Thoracic aorta (tissue), 2 donors: ENCODE measurements around the gene RASAL2. TPM values are rescaled to one million over a fixed set of nuclear protein-coding genes. Genes with fewer than 3 reads are reported as not detected.

ENCODE experiments used
- ATAC-seq: fragments of 150-250 bp; one replicate; pipeline ENCODE4 v1.8.0; 2017; ENCODE audit warnings: low read depth; ENCODE audit not compliant: insufficient number of reproducible peaks, low FRiP score
- DNase-seq: peaks from one replicate; pipeline ENCODE4 v3.0.0-alpha.2; 2020; ENCODE audit warnings: low spot score
- H3K27ac ChIP-seq, 2 donors: fragments of 200-600 bp; sonication (generic); 1 replicate in 1 of 2; 2 replicates in 1 of 2; pipeline ENCODE4 v1.5.1; 2016; ENCODE audit warnings: mild to moderate bottlenecking in 2 of 2, moderate library complexity in 2 of 2
- H3K27me3 ChIP-seq: fragments of 200-600 bp; sonication (generic); replicated peaks from 2 replicates; pipeline ENCODE4 v1.6.0; 2016; ENCODE audit warnings: mild to moderate bottlenecking; ENCODE audit not compliant: insufficient read depth
- H3K36me3 ChIP-seq: fragments of 200-600 bp; sonication (generic); one replicate; pipeline ENCODE4 v1.5.1; 2016
- H3K4me1 ChIP-seq, 2 donors: fragments of 200-600 bp; sonication (generic); 1 replicate in 1 of 2; 2 replicates in 1 of 2; pipeline versions ENCODE4 v1.5.1 to v1.6.0; 2016; ENCODE audit warnings: low read depth in 2 of 2, mild to moderate bottlenecking in 1 of 2; ENCODE audit not compliant: control insufficient read depth in 1 of 2
- H3K4me3 ChIP-seq: fragments of 200-600 bp; sonication (generic); 2 replicates; pipeline ENCODE4 v1.5.1; 2016; ENCODE audit warnings: mild to moderate bottlenecking
- H3K9me3 ChIP-seq: fragments of 200-600 bp; sonication (generic); 2 replicates; pipeline ENCODE4 v1.5.1; 2016
- total RNA-seq, 2 donors: library from RNA; depleted of rRNA; stranded (reverse); fragments of >200 nt; gene quantifications; one replicate each; pipeline versions ENCODE4 v1.1.0 to v1.2.3, GENCODE V29; 2016
- TF ChIP-seq, protein P1 (sequence below): fragments of 200-600 bp; sonication (generic); IDR thresholded peaks from one replicate; pipeline ENCODE4 v1.5.1; 2019; ENCODE audit warnings: antibody characterized with exemption

Gene RASAL2
- total RNA-seq, 2 donors from 2014 or later = 38.0 to 45.1 TPM

DNA sequence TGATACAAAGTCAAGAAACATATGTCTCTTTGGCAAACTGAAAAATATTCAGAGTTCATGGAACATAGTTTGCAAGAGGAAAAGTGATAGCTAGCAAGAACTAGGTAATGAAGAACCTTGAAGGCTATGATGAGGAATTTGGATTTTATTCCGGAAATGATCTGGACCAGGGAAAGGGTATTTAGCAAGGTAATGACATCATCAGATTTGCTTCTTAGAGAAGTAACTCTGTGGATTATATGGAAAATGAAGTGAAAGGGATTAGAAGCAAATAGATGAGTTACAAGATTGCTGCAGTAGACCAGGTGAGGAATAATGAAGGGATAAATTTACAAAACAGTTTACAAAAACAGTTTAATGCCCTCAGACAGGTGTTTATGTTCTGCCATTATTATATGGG lies 197.3 kb downstream of the RASAL2 start:
- Histone ChIP-seq H3K27me3 (no peaks in the 10 kb centered on the region), H3K27ac (no peak overlapping the region), H3K36me3 (no peaks in the 10 kb centered on the region), H3K4me1 (no peaks in the 10 kb centered on the region), H3K9me3 (no peaks in the 10 kb centered on the region), H3K4me3 (no peak overlapping the region)
- ATAC-seq = no peak
- TF ChIP-seq, protein P1, sequence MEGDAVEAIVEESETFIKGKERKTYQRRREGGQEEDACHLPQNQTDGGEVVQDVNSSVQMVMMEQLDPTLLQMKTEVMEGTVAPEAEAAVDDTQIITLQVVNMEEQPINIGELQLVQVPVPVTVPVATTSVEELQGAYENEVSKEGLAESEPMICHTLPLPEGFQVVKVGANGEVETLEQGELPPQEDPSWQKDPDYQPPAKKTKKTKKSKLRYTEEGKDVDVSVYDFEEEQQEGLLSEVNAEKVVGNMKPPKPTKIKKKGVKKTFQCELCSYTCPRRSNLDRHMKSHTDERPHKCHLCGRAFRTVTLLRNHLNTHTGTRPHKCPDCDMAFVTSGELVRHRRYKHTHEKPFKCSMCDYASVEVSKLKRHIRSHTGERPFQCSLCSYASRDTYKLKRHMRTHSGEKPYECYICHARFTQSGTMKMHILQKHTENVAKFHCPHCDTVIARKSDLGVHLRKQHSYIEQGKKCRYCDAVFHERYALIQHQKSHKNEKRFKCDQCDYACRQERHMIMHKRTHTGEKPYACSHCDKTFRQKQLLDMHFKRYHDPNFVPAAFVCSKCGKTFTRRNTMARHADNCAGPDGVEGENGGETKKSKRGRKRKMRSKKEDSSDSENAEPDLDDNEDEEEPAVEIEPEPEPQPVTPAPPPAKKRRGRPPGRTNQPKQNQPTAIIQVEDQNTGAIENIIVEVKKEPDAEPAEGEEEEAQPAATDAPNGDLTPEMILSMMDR = no peak
- no peak for DNase-seq

DNA sequence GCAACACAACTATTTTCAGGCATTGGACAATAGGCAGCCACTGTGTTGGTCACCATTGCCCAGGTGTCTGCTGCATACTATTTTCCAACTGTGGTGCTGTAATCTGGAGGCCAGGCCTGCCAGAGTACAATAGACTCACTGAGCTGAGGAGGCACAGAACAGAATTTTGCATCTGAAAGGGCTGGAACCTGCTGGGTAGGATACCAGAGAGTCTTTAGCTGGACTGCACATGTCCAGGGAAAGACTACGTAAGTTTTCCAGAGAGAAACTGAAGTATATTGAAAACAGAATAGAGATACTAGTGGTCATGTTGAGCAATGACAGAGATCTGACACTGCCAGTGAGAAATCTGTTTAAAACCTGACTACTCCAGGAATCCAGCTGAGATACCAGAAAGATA lies 200.8 kb downstream of the RASAL2 start:
- DNase-seq = no peak
- H3K4me3 ChIP-seq = no peak overlapping the region
- no peak overlapping the region for H3K27ac ChIP-seq
- no peaks in the 10 kb centered on the region for H3K27me3 ChIP-seq
- no peaks in the 10 kb centered on the region for H3K9me3 ChIP-seq
- ATAC-seq = no peak
- TF ChIP-seq, protein P1 = no peak
- no peaks in the 10 kb centered on the region for H3K36me3 ChIP-seq
- H3K4me1 ChIP-seq = no peaks in the 10 kb centered on the region

DNA sequence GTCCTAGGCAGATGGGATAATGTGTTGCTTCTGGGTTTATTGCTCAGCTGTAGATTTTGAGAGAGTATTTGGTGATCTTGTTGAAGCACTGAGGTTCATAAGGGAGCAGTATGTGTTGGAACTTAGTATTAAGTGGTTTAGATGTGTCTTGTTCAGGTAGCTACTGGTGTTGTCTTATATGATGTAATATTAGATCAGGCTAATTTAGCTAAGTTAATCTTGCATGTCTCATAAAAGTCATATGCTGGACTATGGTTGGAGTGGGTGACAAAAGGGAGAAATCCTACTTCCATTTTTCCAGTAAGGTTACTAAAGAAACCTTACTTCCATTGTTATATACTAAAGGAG lies 206.4 kb downstream of the RASAL2 start:
- ATAC-seq (no peak), DNase-seq (no peak)
- TF ChIP-seq, protein P1 = no peak
- H3K27me3 ChIP-seq = no peaks in the 10 kb centered on the region
- no peaks in the 10 kb centered on the region for H3K4me1 ChIP-seq
- H3K27ac ChIP-seq = no peak overlapping the region
- no peak overlapping the region for H3K4me3 ChIP-seq
- no peaks in the 10 kb centered on the region for H3K9me3 ChIP-seq
- H3K36me3 ChIP-seq = no peaks in the 10 kb centered on the region

DNA sequence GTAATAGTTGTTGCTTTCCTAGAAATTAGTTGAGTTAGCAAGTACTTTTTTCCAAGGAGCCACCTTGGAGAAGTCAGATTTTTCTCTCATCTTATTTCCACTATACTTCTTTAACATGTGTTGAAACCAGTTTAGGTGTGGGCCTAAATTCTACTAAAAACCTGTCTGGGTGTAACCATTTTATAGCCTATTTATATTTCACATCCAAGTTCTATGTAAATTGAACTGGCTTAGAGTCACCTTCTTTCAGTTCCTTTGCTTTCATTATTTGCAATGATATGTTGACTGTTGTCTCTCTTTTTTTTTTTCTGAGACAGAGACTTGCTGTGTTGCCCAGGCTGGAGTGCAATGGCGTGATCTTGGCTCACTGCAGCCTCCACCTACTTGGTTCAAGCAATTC lies 207.2 kb downstream of the RASAL2 start:
- TF ChIP-seq, protein P1 = no peak
- Histone ChIP-seq H3K9me3 (no peaks in the 10 kb centered on the region), H3K4me1 (no peaks in the 10 kb centered on the region), H3K36me3 (no peaks in the 10 kb centered on the region), H3K4me3 (no peak overlapping the region), H3K27ac (no peak overlapping the region), H3K27me3 (no peaks in the 10 kb centered on the region)
- DNase-seq (no peak), ATAC-seq (no peak)

DNA sequence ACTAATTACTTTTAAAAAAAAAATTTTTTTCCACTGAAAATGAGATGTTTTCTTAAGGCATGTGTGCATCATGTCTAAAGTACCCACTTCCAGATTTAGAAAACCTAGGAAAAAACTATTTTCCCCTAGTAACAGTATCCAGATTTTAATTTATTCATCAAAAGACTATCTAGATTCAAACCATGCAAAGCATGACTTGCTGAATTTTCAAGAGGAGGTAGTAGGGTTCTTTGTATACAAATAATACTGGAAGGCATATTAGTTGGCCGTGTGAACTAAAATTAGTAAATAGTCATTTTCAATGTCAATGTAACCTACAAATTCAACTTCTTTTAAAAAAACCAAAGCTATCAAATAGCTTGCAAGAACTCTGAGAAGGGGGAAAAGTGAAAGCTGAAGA lies 213.4 kb downstream of the RASAL2 start:
- peaks cover 0 to 8% of the 10 kb centered on the region in 2 donors for H3K4me1 ChIP-seq
- no peaks in the 10 kb centered on the region for H3K27me3 ChIP-seq
- TF ChIP-seq, protein P1 = no peak
- DNase-seq = no peak
- no peak for ATAC-seq
- H3K36me3 ChIP-seq = no peaks in the 10 kb centered on the region
- H3K4me3 ChIP-seq = no peak overlapping the region
- no peak overlapping the region for H3K27ac ChIP-seq
- H3K9me3 ChIP-seq = no peaks in the 10 kb centered on the region
